Vagina (tissue), 2 donors: ENCODE data around the gene FAM186B. TPM values are rescaled to one million over a fixed set of nuclear protein-coding genes. Genes with fewer than 3 reads are reported as not detected.
A peak's percentile ranks its signal among the peaks of the same experiment; 100 is the strongest.

Experiments
- DNase-seq, 2 donors: peaks; one replicate each; pipeline ENCODE4 v3.0.0-alpha.2; 2017; ENCODE audit errors: extremely low spot score in 2 of 2
- H3K27ac ChIP-seq: fragments of 200-600 bp; sonication (generic); one replicate; pipeline ENCODE4 v1.5.1; 2019
- H3K27me3 ChIP-seq: fragments of 200-600 bp; sonication (generic); one replicate; pipeline ENCODE4 v1.5.1; 2019
- H3K36me3 ChIP-seq, 2 donors: fragments of 200-600 bp; sonication (generic); one replicate each; pipeline ENCODE4 v1.5.1; 2017 to 2019
- H3K4me1 ChIP-seq: fragments of 200-600 bp; sonication (generic); one replicate; pipeline ENCODE4 v1.5.1; 2019
- H3K4me3 ChIP-seq, 2 donors: fragments of 200-600 bp; sonication (generic); 1 replicate in 1 of 2; 2 replicates in 1 of 2; pipeline ENCODE4 v1.5.1; 2016 to 2019
- H3K9me3 ChIP-seq: fragments of 200-600 bp; sonication (generic); one replicate; pipeline ENCODE4 v1.5.1; 2019
- POLR2A ChIP-seq, 2 donors: fragments of 450-650 bp; IDR thresholded peaks; one replicate each; pipeline ENCODE4 v1.6.1; 2017; ENCODE audit warnings: antibody characterized with exemption in 2 of 2, mild to moderate bottlenecking in 2 of 2, moderate library complexity in 2 of 2
- POLR2AphosphoS5 ChIP-seq, 2 donors: sonication (generic); formaldehyde crosslinking; IDR thresholded peaks; one replicate each; pipeline ENCODE4 v1.9.0; 2017; ENCODE audit warnings: antibody characterized with exemption in 2 of 2, mild to moderate bottlenecking in 2 of 2, low read depth in 1 of 2; ENCODE audit not compliant: insufficient read depth in 1 of 2
- intact Hi-C: fragments of 100-400 bp; cut with DNase I; formaldehyde crosslinking; loops from one replicate; pipeline ENCODE4 v1.15.1; 2023
- total RNA-seq: library from RNA; depleted of rRNA; stranded (reverse); fragments of >200 nt; gene quantifications from one replicate; pipeline ENCODE4 v1.2.3, GENCODE V29; 2016
- TF ChIP-seq, protein P1 (sequence below), 3 experiments: fragments of 450-650 bp in 2 of 3; fragments of 200-600 bp in 1 of 3; sonication (generic) in 1 of 3; IDR thresholded peaks; one replicate each; pipeline ENCODE4 v1.5.1; 2017 to 2019; ENCODE audit warnings: antibody characterized with exemption in 3 of 3, mild to moderate bottlenecking in 2 of 3, moderate library complexity in 2 of 3

Gene FAM186B
- total RNA-seq, 1 donor from 2014 or later, result not detected

DNA sequence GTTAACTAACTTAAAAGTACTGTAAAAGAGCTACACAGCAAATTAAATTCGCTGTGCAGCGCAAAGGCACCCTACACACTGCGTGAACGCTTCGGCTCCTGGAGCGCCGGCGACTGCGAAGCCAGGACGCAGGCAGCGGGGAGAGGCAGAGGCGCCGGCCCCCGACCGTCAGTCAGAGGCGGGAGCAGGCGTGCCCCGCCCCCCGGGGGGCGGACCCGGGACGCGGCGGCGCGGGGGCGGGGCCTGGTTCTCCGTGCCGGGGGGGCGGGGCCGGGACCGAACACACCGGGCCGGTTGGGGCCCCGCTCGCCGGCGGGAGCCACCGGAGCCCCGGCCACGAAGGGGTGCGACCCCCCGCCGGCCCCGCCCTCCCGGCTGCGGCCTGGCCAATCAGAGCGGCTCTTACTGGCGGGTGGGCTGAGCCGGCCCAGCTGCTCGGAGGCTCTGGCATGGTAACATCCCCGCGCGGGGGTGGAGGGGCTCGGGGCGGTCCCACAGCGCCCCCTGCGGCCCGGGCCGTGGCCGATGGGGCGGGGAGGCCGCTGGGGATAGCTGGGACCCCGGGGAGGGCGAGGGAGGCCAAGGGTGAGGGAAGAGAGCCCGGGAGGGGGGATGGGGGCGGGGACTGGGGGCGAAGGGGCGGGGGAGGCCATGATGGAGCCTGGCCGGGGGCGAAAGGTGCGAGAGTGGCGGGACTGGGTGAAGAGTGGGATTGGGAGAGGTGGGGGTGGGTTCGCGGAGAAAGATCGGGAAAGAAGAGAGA, 17.9 kb upstream of the FAM186B start, which contains the start of gene PRPF40B:
PRPF40B (plus strand) TSS at position 420 of the 763 bp plus-strand sequence; CDS start at position 450, 30 bp downstream.
- Histone ChIP-seq H3K27me3 (no peaks in the 10 kb centered on the region), H3K4me3 (peak within 1 kb of the TSS; percentile 59 to 65), H3K4me1 (peaks cover 26% of the 10 kb centered on the region), H3K36me3 (no peaks in the 10 kb centered on the region), H3K27ac (peak within 1 kb of the TSS; percentile 92), H3K9me3 (no peaks in the 10 kb centered on the region)
- peak in 1 of 2 donors; percentile 85 for DNase-seq
- intact Hi-C loops, result loop anchor here (5.0 kb wide), 2 partner anchors 56 to 71 kb away; partner anchors contain the start of gene MCRS1
- TF ChIP-seq POLR2A (IDR thresholded peaks at IDR 0.05) (peak in 1 of 2 donors; percentile 71), POLR2AphosphoS5 (IDR thresholded peaks at IDR 0.05; ENCODE audit: insufficient read depth in 1 of 2, low read depth in 1 of 2) (peak; percentile 31 to 91)
- TF ChIP-seq, protein P1, sequence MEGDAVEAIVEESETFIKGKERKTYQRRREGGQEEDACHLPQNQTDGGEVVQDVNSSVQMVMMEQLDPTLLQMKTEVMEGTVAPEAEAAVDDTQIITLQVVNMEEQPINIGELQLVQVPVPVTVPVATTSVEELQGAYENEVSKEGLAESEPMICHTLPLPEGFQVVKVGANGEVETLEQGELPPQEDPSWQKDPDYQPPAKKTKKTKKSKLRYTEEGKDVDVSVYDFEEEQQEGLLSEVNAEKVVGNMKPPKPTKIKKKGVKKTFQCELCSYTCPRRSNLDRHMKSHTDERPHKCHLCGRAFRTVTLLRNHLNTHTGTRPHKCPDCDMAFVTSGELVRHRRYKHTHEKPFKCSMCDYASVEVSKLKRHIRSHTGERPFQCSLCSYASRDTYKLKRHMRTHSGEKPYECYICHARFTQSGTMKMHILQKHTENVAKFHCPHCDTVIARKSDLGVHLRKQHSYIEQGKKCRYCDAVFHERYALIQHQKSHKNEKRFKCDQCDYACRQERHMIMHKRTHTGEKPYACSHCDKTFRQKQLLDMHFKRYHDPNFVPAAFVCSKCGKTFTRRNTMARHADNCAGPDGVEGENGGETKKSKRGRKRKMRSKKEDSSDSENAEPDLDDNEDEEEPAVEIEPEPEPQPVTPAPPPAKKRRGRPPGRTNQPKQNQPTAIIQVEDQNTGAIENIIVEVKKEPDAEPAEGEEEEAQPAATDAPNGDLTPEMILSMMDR (IDR thresholded peaks at IDR 0.05), result no peak

DNA sequence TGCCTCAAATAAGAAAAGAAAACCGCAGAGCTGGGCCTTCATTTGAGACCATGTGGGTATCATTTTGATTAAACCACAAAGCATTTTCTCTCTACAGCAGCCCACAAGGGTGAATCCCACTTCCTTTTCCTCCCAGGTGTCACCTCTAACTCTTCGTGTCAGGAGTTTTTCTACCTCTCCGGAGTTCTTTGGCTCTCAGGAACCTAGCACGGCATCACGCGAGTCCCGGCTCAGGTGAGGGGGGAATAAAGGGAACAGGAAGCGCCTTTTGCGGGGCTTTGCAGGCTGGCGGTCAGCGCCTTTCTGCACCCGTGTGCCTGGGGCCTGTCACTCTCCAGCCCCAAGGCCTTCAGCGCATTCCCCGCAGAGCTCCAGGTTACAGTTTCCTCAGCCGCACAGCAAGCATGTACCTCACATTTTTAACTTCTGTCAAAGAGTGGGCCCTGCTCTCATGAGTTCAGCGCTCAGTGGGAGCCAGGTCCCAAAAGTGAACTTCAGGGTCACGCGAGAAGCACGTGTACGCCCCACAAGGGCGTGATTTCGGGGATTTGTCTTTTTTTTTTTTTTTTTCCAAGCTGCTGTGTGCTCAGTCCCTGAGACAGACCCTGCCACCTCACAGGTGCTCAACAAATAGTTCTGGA, 17.2 kb upstream of the FAM186B start:
- Histone ChIP-seq H3K9me3 (no peaks in the 10 kb centered on the region), H3K4me1 (peaks cover 26% of the 10 kb centered on the region), H3K4me3 (peak overlapping the region; percentile 59 to 65), H3K27ac (peak overlapping the region; percentile 92), H3K36me3 (no peaks in the 10 kb centered on the region), H3K27me3 (no peaks in the 10 kb centered on the region)
- peak in 1 of 2 donors; percentile 77 for DNase-seq
- intact Hi-C loops, result loop anchor here (5.0 kb wide), 2 partner anchors 55 to 70 kb away; partner anchors contain the start of gene MCRS1
- TF ChIP-seq, protein P1 (IDR thresholded peaks at IDR 0.05), result no peak
- TF ChIP-seq POLR2A (IDR thresholded peaks at IDR 0.05) (no peak), POLR2AphosphoS5 (IDR thresholded peaks at IDR 0.05; ENCODE audit: insufficient read depth in 1 of 2, low read depth in 1 of 2) (no peak)

DNA sequence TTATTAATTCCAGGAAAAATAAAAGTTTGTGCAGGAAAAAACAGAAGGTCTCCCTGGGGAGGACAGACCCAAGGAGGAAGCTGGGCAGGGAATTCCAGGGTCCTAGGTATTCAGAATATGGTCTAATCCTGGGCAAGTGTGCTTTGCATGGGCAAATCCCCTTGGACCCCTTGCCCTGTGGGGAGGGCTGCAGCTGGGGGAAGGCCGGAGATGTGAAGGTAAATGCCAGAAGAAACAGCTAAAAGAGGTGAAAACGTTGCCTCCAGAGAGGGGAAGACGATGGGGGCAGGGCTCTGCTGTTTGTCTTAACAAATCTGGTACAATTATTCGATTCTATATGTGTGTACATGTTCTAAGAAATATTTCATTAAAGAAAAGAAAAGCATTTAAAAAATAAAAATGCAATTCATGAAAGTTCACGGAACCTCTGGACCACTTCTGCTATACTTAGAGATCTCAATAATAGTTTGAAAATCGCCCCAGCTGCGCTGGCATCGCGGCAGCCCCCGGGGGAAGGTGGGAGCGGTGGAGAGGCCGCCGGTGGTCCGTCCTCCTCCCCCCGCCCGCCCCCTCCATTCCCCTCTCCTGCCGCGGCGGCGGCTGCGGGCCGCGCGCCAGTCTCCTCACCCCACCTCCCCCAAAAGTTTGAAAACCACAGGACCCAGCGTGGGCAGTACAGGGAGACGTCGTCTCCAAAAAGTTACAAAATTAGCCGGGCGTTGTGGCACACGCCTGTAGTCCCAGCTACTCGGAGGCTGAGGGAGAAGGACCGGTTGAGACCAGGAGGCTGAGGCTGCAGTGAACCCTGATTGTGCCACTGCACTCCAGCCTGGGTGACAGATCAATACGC, 16.4 kb upstream of the FAM186B start:
- Histone ChIP-seq H3K4me3 (peak overlapping the region; percentile 59 to 65), H3K9me3 (no peaks in the 10 kb centered on the region), H3K4me1 (peaks cover 26% of the 10 kb centered on the region), H3K36me3 (no peaks in the 10 kb centered on the region), H3K27me3 (no peaks in the 10 kb centered on the region), H3K27ac (peak overlapping the region; percentile 92)
- intact Hi-C loops, result loop anchor here (5.0 kb wide), 2 partner anchors 55 to 70 kb away; partner anchors contain the start of gene MCRS1
- TF ChIP-seq POLR2AphosphoS5 (IDR thresholded peaks at IDR 0.05; ENCODE audit: insufficient read depth in 1 of 2, low read depth in 1 of 2) (no peak), POLR2A (IDR thresholded peaks at IDR 0.05) (no peak)
- TF ChIP-seq, protein P1 (IDR thresholded peaks at IDR 0.05), result no peak
- DNase-seq, result peak in 1 of 2 donors; percentile 85

DNA sequence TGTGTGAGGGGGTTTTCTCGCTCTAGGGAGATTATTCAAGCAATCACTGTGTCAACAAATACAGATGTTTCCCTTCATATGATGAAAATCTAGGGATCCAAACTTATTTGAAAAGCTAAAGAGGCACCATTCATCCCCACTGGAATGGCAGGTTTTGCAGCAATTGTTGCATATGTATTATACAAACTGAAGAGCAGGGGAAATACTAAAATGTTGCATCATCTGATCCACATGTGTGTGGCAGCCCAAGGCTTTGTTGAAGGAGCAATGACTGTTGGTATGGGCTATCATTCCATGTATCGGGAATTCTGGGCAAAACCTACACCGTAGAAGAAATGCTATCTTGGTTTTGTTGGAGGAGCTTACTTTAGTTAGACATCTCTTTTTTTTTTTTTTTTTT, 13.8 kb upstream of the FAM186B start:
- Histone ChIP-seq H3K9me3 (no peaks in the 10 kb centered on the region), H3K4me1 (peaks cover 26% of the 10 kb centered on the region), H3K27ac (no peak overlapping the region), H3K4me3 (no peak overlapping the region), H3K36me3 (no peaks in the 10 kb centered on the region), H3K27me3 (no peaks in the 10 kb centered on the region)
- no peak for DNase-seq
- intact Hi-C loops, result no loop called here
- no peak for TF ChIP-seq POLR2A (IDR thresholded peaks at IDR 0.05)
- TF ChIP-seq, protein P1 (IDR thresholded peaks at IDR 0.05), result no peak
- TF ChIP-seq POLR2AphosphoS5 (IDR thresholded peaks at IDR 0.05; ENCODE audit: insufficient read depth in 1 of 2, low read depth in 1 of 2), result no peak
